ENCODE measurements around the gene USH2A.

Gene USH2A

GRCh38 chr1:215793180-215793579 lies 630.1 kb downstream of the USH2A start:
- no peak for DNase-seq
- no peak for TF ChIP-seq GATA1 (IDR thresholded peaks at IDR 0.05; ENCODE audit: low read depth, low read length)
- no peak for TF ChIP-seq POLR2A (IDR thresholded peaks at IDR 0.05; ENCODE audit: low read length)

DNA sequence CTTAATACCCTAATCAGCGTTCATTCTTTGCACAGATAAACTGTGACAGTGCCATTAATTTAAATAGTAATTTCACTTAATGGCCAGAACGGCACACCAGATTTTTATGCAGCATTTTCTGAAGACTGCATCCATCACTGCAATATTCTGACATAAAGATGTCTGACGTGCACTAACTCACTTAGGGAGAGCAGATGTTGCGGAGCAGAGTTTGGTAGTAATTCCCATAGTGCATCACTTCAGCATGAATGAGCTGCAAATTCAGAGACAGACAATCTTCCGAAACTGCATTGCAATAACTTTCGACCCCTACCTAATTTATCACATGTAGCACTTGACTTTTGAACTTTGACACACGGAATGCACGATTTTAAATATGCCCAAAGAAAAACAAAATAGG lies 630.8 kb downstream of the USH2A start:
- DNase-seq = no peak
- TF ChIP-seq GATA1 (IDR thresholded peaks at IDR 0.05; ENCODE audit: low read depth, low read length) = no peak
- no peak for TF ChIP-seq POLR2A (IDR thresholded peaks at IDR 0.05; ENCODE audit: low read length)

DNA sequence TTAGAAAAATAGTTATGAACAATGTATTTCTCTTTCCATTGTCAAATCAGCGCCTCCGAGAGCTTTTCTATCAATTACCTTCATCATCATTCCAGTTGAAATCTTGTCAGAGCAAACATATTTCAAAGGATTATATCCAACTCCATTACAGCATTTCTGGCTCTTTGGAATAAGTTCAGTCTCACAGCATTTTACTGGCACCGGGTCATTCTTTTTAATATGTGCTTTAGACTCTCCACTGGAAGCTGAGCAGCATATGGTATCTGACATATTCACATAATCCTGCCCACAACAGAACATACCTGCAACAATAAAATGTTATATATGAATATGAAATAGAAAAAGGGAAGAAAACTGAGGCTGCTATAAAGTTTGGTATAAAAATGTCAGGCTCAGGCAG lies 633.3 kb downstream of the USH2A start:
- TF ChIP-seq GATA1 (IDR thresholded peaks at IDR 0.05; ENCODE audit: low read depth, low read length) (no peak), POLR2A (IDR thresholded peaks at IDR 0.05; ENCODE audit: low read length) (no peak)
- DNase-seq = no peak

GRCh38 chr1:215786997-215787396 lies 636.3 kb downstream of the USH2A start:
- TF ChIP-seq POLR2A (IDR thresholded peaks at IDR 0.05; ENCODE audit: low read length) (no peak), GATA1 (IDR thresholded peaks at IDR 0.05; ENCODE audit: low read depth, low read length) (no peak)
- no peak for DNase-seq

- no peak for DNase-seq
- TF ChIP-seq POLR2A (IDR thresholded peaks at IDR 0.05; ENCODE audit: low read length) = no peak
- TF ChIP-seq GATA1 (IDR thresholded peaks at IDR 0.05; ENCODE audit: low read depth, low read length) = no peak
These were observed 642.6 kb downstream of the USH2A start for GRCh38 chr1:215780641-215781040.

- no peak for DNase-seq
- TF ChIP-seq GATA1 (IDR thresholded peaks at IDR 0.05; ENCODE audit: low read depth, low read length) (no peak), POLR2A (IDR thresholded peaks at IDR 0.05; ENCODE audit: low read length) (no peak)
These were observed 643.1 kb downstream of the USH2A start for GRCh38 chr1:215780139-215780538.

GRCh38 chr1:215779729-215780128 lies 643.5 kb downstream of the USH2A start:
- DNase-seq = no peak
- TF ChIP-seq GATA1 (IDR thresholded peaks at IDR 0.05; ENCODE audit: low read depth, low read length) (no peak), POLR2A (IDR thresholded peaks at IDR 0.05; ENCODE audit: low read length) (no peak)

DNA sequence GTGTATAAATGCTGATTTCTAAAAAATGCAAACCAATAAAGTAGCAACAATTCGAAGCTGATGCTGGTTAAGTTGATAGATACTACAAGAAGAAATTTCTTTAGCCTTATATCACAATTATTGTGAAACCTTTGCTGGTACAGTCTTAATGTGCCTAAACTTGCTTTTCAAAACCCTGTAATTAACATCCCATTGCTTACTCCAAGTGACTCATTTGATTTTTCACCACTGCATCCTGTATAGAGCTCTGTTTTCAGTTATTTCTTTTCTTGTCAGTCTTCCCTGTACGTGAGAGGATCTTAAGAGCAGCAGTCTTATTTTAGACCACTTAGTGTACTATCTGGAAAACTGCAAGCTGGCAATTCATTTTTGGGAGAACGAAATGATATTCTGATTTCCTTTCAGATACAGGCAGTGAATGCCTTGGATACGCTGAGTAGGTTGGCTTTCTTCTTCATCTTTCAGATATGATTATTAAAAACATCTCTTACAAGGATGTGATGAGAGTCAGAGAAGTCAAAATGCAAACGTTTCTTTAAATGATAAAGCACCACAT lies 645.8 kb downstream of the USH2A start:
- DNase-seq = no peak

DNA sequence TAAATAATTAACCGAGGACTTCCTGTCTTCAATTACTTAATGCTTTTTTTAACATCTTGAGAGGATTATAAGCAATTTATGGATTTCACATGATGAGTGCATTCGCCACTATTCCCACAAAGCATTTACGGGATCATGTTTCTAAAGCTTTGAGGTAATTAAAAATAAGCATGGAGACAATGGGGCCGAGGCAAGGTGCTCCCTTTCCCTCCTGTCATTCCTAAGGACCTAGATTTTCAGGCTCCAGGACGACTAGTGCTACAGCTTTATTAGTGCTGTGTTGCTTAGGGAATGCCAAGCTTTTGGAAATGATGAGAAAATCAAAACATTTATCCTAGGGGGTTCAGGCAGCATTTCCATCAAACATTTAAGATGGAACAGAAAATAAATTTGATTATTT lies 646.9 kb downstream of the USH2A start:
- TF ChIP-seq POLR2A (IDR thresholded peaks at IDR 0.05; ENCODE audit: low read length) (no peak), GATA1 (IDR thresholded peaks at IDR 0.05; ENCODE audit: low read depth, low read length) (no peak)
- no peak for DNase-seq

More for the DNA sequence above, 645.8 kb downstream of the USH2A start:
- TF ChIP-seq POLR2A (IDR thresholded peaks at IDR 0.05; ENCODE audit: low read length) (no peak), GATA1 (IDR thresholded peaks at IDR 0.05; ENCODE audit: low read depth, low read length) (no peak)

- TF ChIP-seq POLR2A (IDR thresholded peaks at IDR 0.05; ENCODE audit: low read length) = no peak
- no peak for TF ChIP-seq GATA1 (IDR thresholded peaks at IDR 0.05; ENCODE audit: low read depth, low read length)
- DNase-seq = no peak
These were observed 651.1 kb downstream of the USH2A start for GRCh38 chr1:215772151-215772550.

- TF ChIP-seq GATA1 (IDR thresholded peaks at IDR 0.05; ENCODE audit: low read depth, low read length) (no peak), POLR2A (IDR thresholded peaks at IDR 0.05; ENCODE audit: low read length) (no peak)
These were observed 654.9 kb downstream of the USH2A start for GRCh38 chr1:215768303-215768702.

GRCh38 chr1:215767761-215768160 lies 655.5 kb downstream of the USH2A start:
- TF ChIP-seq GATA1 (IDR thresholded peaks at IDR 0.05; ENCODE audit: low read depth, low read length) = no peak
- no peak for TF ChIP-seq POLR2A (IDR thresholded peaks at IDR 0.05; ENCODE audit: low read length)

More at GRCh38 chr1:215768303-215768702, 654.9 kb downstream of the USH2A start:
- DNase-seq = no peak

GRCh38 chr1:215766521-215766920 lies 656.7 kb downstream of the USH2A start:
- DNase-seq = no peak
- TF ChIP-seq POLR2A (IDR thresholded peaks at IDR 0.05; ENCODE audit: low read length) = no peak
- no peak for TF ChIP-seq GATA1 (IDR thresholded peaks at IDR 0.05; ENCODE audit: low read depth, low read length)

More at GRCh38 chr1:215767761-215768160, 655.5 kb downstream of the USH2A start:
- no peak for DNase-seq

DNA sequence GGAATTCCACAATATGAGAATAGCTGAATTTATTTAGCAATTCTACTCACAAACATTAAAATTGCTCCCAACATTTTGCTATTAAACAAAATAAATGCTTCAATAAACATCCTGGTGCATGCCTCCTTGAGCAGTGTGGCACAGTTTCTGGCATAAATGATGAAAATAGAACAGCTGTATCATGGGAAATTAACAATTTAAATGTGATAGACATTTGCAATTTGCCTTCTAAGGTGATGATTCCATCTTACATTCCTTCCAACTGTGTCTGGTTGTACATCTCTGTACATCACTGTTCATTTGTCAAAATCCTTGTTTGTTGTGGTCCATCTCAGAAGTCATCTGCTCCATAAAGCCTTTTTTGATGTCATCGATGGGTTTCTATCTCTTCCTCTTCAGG lies 657.4 kb downstream of the USH2A start:
- no peak for TF ChIP-seq POLR2A (IDR thresholded peaks at IDR 0.05; ENCODE audit: low read length)
- TF ChIP-seq GATA1 (IDR thresholded peaks at IDR 0.05; ENCODE audit: low read depth, low read length) = no peak
- no peak for DNase-seq

DNA sequence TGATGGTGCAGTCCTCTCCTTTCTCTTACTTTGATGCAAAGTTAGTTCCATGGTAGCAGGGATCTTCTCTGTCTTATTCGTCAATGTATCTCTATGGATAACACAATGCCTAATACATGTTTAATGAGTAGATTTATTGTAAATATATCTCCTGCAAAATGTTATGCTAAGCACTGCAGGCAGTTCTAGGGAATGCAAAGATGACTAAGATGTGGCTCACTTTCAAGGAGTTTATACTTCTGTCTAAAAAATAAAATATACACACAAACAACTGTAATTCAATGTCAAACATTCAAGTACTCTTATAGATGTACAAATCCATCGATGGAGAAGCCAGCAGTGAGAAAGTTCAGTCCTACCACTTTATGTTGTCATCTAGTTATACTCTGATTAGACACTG lies 661.8 kb downstream of the USH2A start:
- TF ChIP-seq GATA1 (IDR thresholded peaks at IDR 0.05; ENCODE audit: low read depth, low read length) (no peak), POLR2A (IDR thresholded peaks at IDR 0.05; ENCODE audit: low read length) (no peak)
- DNase-seq = no peak

- TF ChIP-seq POLR2A (IDR thresholded peaks at IDR 0.05; ENCODE audit: low read length) (no peak), GATA1 (IDR thresholded peaks at IDR 0.05; ENCODE audit: low read depth, low read length) (no peak)
- DNase-seq = no peak
These were observed 669.1 kb downstream of the USH2A start for GRCh38 chr1:215754112-215754511.
